T-helper 2 cell treated with Interferon-gamma antibody and Interleukin-4, amounts not matched to agents 5 μg/mL and 100 μg/mL, for 36 hours (primary cell): ENCODE data around the gene RAPGEF2.
"Not testable (repeated sequence)": the region's sequence is repeated elsewhere in the genome, so short reads cannot be mapped to it uniquely, and the experiment has no call there.

Experiments
- DNase-seq: peaks from one replicate; pipeline ENCODE4 v3.0.0; 2021; ENCODE audit warnings: low spot score
- H3K27ac Mint-ChIP-seq: one replicate; pipeline ENCODE4 v1.8.0; 2021; ENCODE audit warnings: mild to moderate bottlenecking, mixed read lengths
- H3K27me3 Mint-ChIP-seq: one replicate; pipeline ENCODE4 v1.8.0; 2021; ENCODE audit warnings: low read depth, mixed read lengths
- H3K36me3 Mint-ChIP-seq: one replicate; pipeline ENCODE4 v1.8.0; 2021; ENCODE audit warnings: low read depth, mixed read lengths
- H3K4me1 Mint-ChIP-seq: one replicate; pipeline ENCODE4 v1.8.0; 2021; ENCODE audit warnings: low read depth, mixed read lengths
- H3K4me3 Mint-ChIP-seq: one replicate; pipeline ENCODE4 v1.8.0; 2022; ENCODE audit warnings: mild to moderate bottlenecking, moderate library complexity, mixed read lengths
- H3K9me3 Mint-ChIP-seq: one replicate; pipeline ENCODE4 v1.8.0; 2021; ENCODE audit warnings: mixed read lengths

RAPGEF2 gene

GRCh38 chr4:159106636-159107035 lies 3.8 kb downstream of the RAPGEF2 start:
- no peak overlapping the region for H3K27ac Mint-ChIP-seq
- H3K9me3 Mint-ChIP-seq, result no peaks in the 10 kb centered on the region
- peaks cover 2% of the 10 kb centered on the region for H3K36me3 Mint-ChIP-seq
- no peak overlapping the region for H3K4me3 Mint-ChIP-seq
- no peak for DNase-seq
- peaks cover 7% of the 10 kb centered on the region for H3K27me3 Mint-ChIP-seq
- H3K4me1 Mint-ChIP-seq, result peaks cover 40% of the 10 kb centered on the region

- H3K27ac Mint-ChIP-seq, result no peak overlapping the region
- H3K27me3 Mint-ChIP-seq, result no peaks in the 10 kb centered on the region
- DNase-seq, result no peak
- no peaks in the 10 kb centered on the region for H3K9me3 Mint-ChIP-seq
- no peak overlapping the region for H3K4me3 Mint-ChIP-seq
- H3K4me1 Mint-ChIP-seq, result peaks cover 33% of the 10 kb centered on the region
- H3K36me3 Mint-ChIP-seq, result peaks cover 2% of the 10 kb centered on the region
Measured at GRCh38 chr4:159107203-159107925, 4.5 kb downstream of the RAPGEF2 start.

- DNase-seq, result no peak
- Mint-ChIP-seq H3K9me3 (no peaks in the 10 kb centered on the region), H3K27ac (no peak overlapping the region), H3K4me1 (peaks cover 33% of the 10 kb centered on the region), H3K4me3 (no peak overlapping the region), H3K27me3 (no peaks in the 10 kb centered on the region), H3K36me3 (peaks cover 4% of the 10 kb centered on the region)
Measured at GRCh38 chr4:159108124-159108523, 5.2 kb downstream of the RAPGEF2 start.

GRCh38 chr4:159110961-159111360 lies 8.1 kb downstream of the RAPGEF2 start:
- Mint-ChIP-seq H3K4me3 (no peak overlapping the region), H3K36me3 (peaks cover 6% of the 10 kb centered on the region)

GRCh38 chr4:159111416-159111815 lies 8.5 kb downstream of the RAPGEF2 start:
- Mint-ChIP-seq H3K27ac (no peak overlapping the region), H3K4me1 (peaks cover 22% of the 10 kb centered on the region), H3K27me3 (no peaks in the 10 kb centered on the region), H3K4me3 (no peak overlapping the region), H3K9me3 (peaks cover 4% of the 10 kb centered on the region), H3K36me3 (peaks cover 6% of the 10 kb centered on the region)
- no peak for DNase-seq

More at GRCh38 chr4:159110961-159111360, 8.1 kb downstream of the RAPGEF2 start:
- Mint-ChIP-seq H3K4me1 (peaks cover 21% of the 10 kb centered on the region), H3K27ac (no peak overlapping the region), H3K9me3 (peaks cover 4% of the 10 kb centered on the region), H3K27me3 (no peaks in the 10 kb centered on the region)
- DNase-seq, result no peak

- H3K27ac Mint-ChIP-seq, DNase-seq, H3K4me3 Mint-ChIP-seq: not testable (repeated sequence)
Measured at GRCh38 chr4:159113366-159113765, 10.5 kb downstream of the RAPGEF2 start.

GRCh38 chr4:159116098-159116497 lies 13.2 kb downstream of the RAPGEF2 start:
- H3K9me3 Mint-ChIP-seq, H3K27ac Mint-ChIP-seq, H3K4me3 Mint-ChIP-seq, DNase-seq, H3K36me3 Mint-ChIP-seq, H3K27me3 Mint-ChIP-seq: not testable (repeated sequence)
- H3K4me1 Mint-ChIP-seq, result peaks cover 26% of the 10 kb centered on the region

More at GRCh38 chr4:159113366-159113765, 10.5 kb downstream of the RAPGEF2 start:
- H3K27me3 Mint-ChIP-seq, H3K36me3 Mint-ChIP-seq, H3K9me3 Mint-ChIP-seq: not testable (repeated sequence)
- peaks cover 28% of the 10 kb centered on the region for H3K4me1 Mint-ChIP-seq

GRCh38 chr4:159116693-159117092 lies 13.8 kb downstream of the RAPGEF2 start:
- peaks cover 23% of the 10 kb centered on the region for H3K4me1 Mint-ChIP-seq
- not testable (repeated sequence) for H3K4me3 Mint-ChIP-seq, H3K36me3 Mint-ChIP-seq, H3K27ac Mint-ChIP-seq, DNase-seq, H3K9me3 Mint-ChIP-seq, H3K27me3 Mint-ChIP-seq

GRCh38 chr4:159117564-159117963 lies 14.7 kb downstream of the RAPGEF2 start:
- H3K27ac Mint-ChIP-seq, result no peak overlapping the region
- H3K27me3 Mint-ChIP-seq, result no peaks in the 10 kb centered on the region
- no peak for DNase-seq
- peaks cover 23% of the 10 kb centered on the region for H3K4me1 Mint-ChIP-seq
- H3K9me3 Mint-ChIP-seq, result peaks cover 4% of the 10 kb centered on the region
- no peak overlapping the region for H3K4me3 Mint-ChIP-seq
- H3K36me3 Mint-ChIP-seq, result peaks cover 6% of the 10 kb centered on the region

GRCh38 chr4:159117968-159118367 lies 15.1 kb downstream of the RAPGEF2 start:
- no peak overlapping the region for H3K27ac Mint-ChIP-seq

GRCh38 chr4:159121371-159121770 lies 18.5 kb downstream of the RAPGEF2 start:
- Mint-ChIP-seq H3K27ac (no peak overlapping the region), H3K4me1 (peaks cover 17% of the 10 kb centered on the region), H3K4me3 (no peak overlapping the region), H3K36me3 (no peaks in the 10 kb centered on the region), H3K27me3 (no peaks in the 10 kb centered on the region), H3K9me3 (no peaks in the 10 kb centered on the region)
- DNase-seq, result no peak

More at GRCh38 chr4:159117968-159118367, 15.1 kb downstream of the RAPGEF2 start:
- peaks cover 23% of the 10 kb centered on the region for H3K4me1 Mint-ChIP-seq
- H3K36me3 Mint-ChIP-seq, result peaks cover 5% of the 10 kb centered on the region
- H3K4me3 Mint-ChIP-seq, result no peak overlapping the region
- H3K9me3 Mint-ChIP-seq, result peaks cover 4% of the 10 kb centered on the region
- no peak for DNase-seq
- no peaks in the 10 kb centered on the region for H3K27me3 Mint-ChIP-seq

- H3K36me3 Mint-ChIP-seq, result peaks cover 2% of the 10 kb centered on the region
- H3K27ac Mint-ChIP-seq, result no peak overlapping the region
- H3K4me3 Mint-ChIP-seq, result peak overlapping the region; percentile 10
Measured at GRCh38 chr4:159126716-159127115, 23.8 kb downstream of the RAPGEF2 start.

GRCh38 chr4:159127745-159128518 lies 25.1 kb downstream of the RAPGEF2 start:
- Mint-ChIP-seq H3K27ac (no peak overlapping the region), H3K27me3 (no peaks in the 10 kb centered on the region), H3K4me1 (peaks cover 11% of the 10 kb centered on the region), H3K9me3 (no peaks in the 10 kb centered on the region), H3K36me3 (peaks cover 2% of the 10 kb centered on the region), H3K4me3 (no peak overlapping the region)
- no peak for DNase-seq

More at GRCh38 chr4:159126716-159127115, 23.8 kb downstream of the RAPGEF2 start:
- H3K27me3 Mint-ChIP-seq, result no peaks in the 10 kb centered on the region
- H3K4me1 Mint-ChIP-seq, result peaks cover 11% of the 10 kb centered on the region
- H3K9me3 Mint-ChIP-seq, result no peaks in the 10 kb centered on the region
- DNase-seq, result no peak

- Mint-ChIP-seq H3K9me3 (no peaks in the 10 kb centered on the region), H3K36me3 (peaks cover 2% of the 10 kb centered on the region), H3K4me1 (peaks cover 11% of the 10 kb centered on the region), H3K27ac (no peak overlapping the region), H3K27me3 (no peaks in the 10 kb centered on the region), H3K4me3 (no peak overlapping the region)
- DNase-seq, result no peak
Measured at GRCh38 chr4:159129814-159130550, 27.1 kb downstream of the RAPGEF2 start.
